ENCODE results near the gene PRG2. TPM values are rescaled to one million over a fixed set of nuclear protein-coding genes. Genes with fewer than 3 reads are reported as not detected.

Gene PRG2
- total RNA-seq, 4 donors from 2014 or later = 1.0 TPM; not detected in 3

DNA sequence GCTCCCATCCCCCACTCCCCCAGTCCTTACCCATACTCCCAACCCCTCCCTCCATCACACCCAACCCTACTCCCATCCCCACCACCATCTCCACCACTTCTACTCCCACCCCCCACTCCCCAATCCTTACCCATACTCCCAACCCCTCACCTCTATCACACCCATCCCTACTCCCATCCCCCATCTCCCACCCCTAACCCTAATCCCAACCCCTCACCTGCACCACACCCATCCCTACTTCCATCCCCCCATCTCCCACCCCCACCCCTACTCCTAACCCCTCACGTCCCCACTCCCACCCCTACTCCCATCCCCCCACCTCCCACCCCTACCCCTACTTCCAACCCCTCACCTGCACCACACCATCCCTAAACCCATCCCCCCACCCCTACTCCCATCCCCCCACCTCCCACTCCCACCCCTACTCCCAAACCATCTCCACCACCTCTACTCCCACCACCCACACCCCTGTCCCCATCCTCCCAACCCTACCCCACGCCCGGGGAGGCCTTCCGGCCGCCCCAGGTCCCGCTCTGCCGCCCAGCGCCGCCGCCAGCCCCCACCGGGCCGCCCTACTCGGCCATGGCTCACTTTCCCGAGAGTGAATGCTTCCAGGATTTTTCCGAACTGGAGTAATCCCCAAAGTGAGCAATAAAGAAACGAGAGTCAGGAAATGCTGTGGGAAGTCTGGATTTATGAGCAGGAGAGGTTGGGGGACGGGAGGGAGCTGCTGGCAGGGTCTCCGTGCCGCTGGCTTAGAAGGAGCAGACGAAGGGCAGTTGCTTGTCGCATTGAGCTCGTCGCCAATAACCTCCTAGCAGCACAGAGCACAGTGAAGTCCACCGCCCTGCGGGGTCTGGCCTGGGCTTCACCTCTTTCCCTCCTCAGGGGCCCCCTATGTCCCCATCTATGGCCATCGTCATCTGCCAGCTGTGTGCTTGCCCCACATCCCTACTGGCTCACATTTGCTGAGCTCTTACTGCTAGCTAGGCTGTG is 14.1 kb downstream of the PRG2 start:
- no peak for ATAC-seq (ENCODE audit: low FRiP score)
- DNase-seq (ENCODE audit: low spot score) = no peak
- TF ChIP-seq CTCF (IDR thresholded peaks at IDR 0.05) = no peak

GRCh38 chr11:57375490-57375889 is 15.0 kb downstream of the PRG2 start:
- no peak for TF ChIP-seq CTCF (IDR thresholded peaks at IDR 0.05)
- no peak for ATAC-seq (ENCODE audit: low FRiP score)
- no peak for DNase-seq (ENCODE audit: low spot score)

DNA sequence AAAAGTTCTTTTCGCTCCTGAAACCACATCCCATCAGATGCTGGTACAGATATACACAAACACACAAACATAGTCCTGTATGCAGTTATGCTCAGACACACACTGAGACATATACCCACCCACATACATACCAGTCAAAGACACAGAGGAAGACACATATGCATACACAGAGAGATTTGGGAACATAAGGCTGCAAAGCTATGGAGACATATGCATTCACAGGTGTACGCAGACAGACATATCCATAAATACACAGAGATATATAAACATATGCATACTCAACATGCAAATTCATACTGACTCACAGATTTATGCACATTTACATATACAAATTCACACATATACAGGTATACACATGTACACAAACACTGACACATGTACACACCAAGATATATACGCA is 15.5 kb downstream of the PRG2 start:
- TF ChIP-seq CTCF (IDR thresholded peaks at IDR 0.05) = no peak
- DNase-seq (ENCODE audit: low spot score) (no peak), ATAC-seq (ENCODE audit: low FRiP score) (no peak)

DNA sequence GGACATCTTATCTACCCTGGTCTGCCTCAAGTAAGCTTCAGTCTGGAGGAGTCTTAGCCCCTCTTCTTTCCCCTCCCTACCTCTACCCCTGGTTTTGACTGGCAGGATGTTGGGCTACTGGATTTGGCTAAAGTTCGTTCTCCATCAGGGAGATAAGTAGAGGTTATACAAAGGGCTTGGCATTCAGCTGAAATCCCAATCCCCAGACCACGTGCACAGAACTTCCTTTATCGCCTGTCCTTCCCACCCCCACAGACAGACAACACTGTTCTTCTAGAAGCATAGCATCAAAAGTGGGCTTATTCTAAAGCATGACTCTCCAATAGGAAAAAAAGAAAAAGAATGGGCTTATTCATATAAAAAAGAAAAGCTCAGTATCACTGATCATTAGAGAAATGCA is 17.3 kb downstream of the PRG2 start:
- no peak for DNase-seq (ENCODE audit: low spot score)
- ATAC-seq (ENCODE audit: low FRiP score) = no peak
- TF ChIP-seq CTCF (IDR thresholded peaks at IDR 0.05) = no peak

- no peak for TF ChIP-seq CTCF (IDR thresholded peaks at IDR 0.05)
- ATAC-seq (ENCODE audit: low FRiP score) (no peak), DNase-seq (ENCODE audit: low spot score) (no peak)
These were observed 19.5 kb downstream of the PRG2 start for GRCh38 chr11:57370941-57371340.

DNA sequence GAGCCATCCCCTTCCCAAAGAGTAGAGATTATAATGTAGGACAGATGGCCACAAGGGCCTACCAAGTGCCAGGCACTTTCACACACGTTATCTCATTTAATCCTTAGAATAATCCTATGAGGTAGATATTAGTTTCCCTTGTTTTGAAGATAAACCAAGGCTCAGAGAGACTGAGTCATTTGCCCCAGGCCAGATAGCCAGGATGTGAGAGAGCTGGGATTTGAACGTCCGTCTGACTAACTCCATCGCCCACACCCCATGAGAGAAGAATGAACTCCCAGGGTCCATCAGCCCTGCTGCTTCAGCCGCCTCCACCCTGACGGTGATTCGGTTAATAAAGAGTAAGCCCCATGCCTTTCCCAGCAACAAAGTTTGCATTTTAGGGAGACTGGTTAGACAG is 20.2 kb downstream of the PRG2 start:
- ATAC-seq (ENCODE audit: low FRiP score) (no peak), DNase-seq (ENCODE audit: low spot score) (no peak)
- no peak for TF ChIP-seq CTCF (IDR thresholded peaks at IDR 0.05)

DNA sequence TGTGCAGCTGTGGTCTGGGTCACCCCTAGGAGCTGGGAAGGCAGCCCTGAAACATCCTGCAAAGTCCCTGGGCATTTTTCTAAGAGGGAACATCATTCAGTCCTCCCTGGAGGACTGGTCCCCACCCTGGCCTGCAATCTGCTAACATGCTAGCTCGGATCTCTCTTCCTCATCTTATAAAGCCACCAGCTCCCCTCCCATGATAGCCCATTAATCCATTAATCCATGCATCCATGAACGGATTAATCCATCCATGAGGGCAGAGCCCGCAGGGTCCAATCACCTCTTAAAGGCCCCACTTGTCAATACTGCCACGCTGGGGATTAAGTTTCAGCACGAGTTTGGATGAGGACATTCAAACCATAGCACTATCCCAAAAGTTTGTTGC is 21.6 kb downstream of the PRG2 start:
- no peak for ATAC-seq (ENCODE audit: low FRiP score)
- TF ChIP-seq CTCF (IDR thresholded peaks at IDR 0.05) = no peak
- DNase-seq (ENCODE audit: low spot score) = no peak

Measured in omental fat pad (tissue), 4 donors.